OCI-LY7 (cell line): ENCODE data around the gene RIN2. TPM values are rescaled to one million over a fixed set of nuclear protein-coding genes. Genes with fewer than 3 reads are reported as not detected.

ENCODE experiments used
- BruUV-seq: library from RNA; stranded (reverse); fragments of 400-500 nt; replicated peaks from 2 replicates; lab custom pipeline; 2021; lab: Mats Ljungman, UMichigan
- CTCF ChIA-PET: fragments of 300-600 bp; sonication (Branson Sonifier 250); formaldehyde crosslinking; loops from one replicate; lab custom pipeline; 2022; ENCODE audit warnings: antibody characterized with exemption; ENCODE audit not compliant: unreplicated experiment; lab: Charles Lee
- POLR2A ChIA-PET: fragments of 300-600 bp; sonication (Branson Sonifier 250); formaldehyde crosslinking; loops from one replicate; lab custom pipeline; 2022; ENCODE audit warnings: antibody characterized with exemption; lab: Charles Lee
- DNase-seq: peaks from one replicate; pipeline ENCODE4 v3.0.0-alpha.2; 2015; ENCODE audit warnings: low spot score
- H2AFZ ChIP-seq: fragments of 200-600 bp; sonication (generic), shearing (Covaris generic); 2 replicates; pipeline ENCODE4 v1.6.1; 2014; ENCODE audit warnings: mild to moderate bottlenecking, antibody characterized with exemption, low read length, moderate library complexity
- H3K27ac ChIP-seq: fragments of 200-600 bp; sonication (generic); 2 replicates; pipeline ENCODE4 v1.5.1; 2014; ENCODE audit warnings: mixed run types, low read depth, mild to moderate bottlenecking, moderate library complexity, low read length, inconsistent platforms; ENCODE audit not compliant: poor library complexity, severe bottlenecking
- H3K36me3 ChIP-seq: fragments of 200-600 bp; sonication (generic); 2 replicates; pipeline ENCODE4 v1.6.1; 2014; ENCODE audit warnings: mild to moderate bottlenecking, antibody characterized with exemption, low read length, moderate library complexity, mixed read lengths; ENCODE audit not compliant: insufficient read depth
- H3K4me1 ChIP-seq: fragments of 200-600 bp; sonication (generic); 2 replicates; pipeline ENCODE4 v1.5.1; 2014; ENCODE audit warnings: mild to moderate bottlenecking, low read length; ENCODE audit not compliant: insufficient read depth, poor library complexity, severe bottlenecking
- H3K4me2 ChIP-seq: fragments of 200-600 bp; sonication (generic); 2 replicates; pipeline ENCODE4 v1.6.1; 2014; ENCODE audit warnings: mild to moderate bottlenecking, low read length
- H3K4me3 ChIP-seq: fragments of 200-600 bp; sonication (generic); 2 replicates; pipeline ENCODE4 v1.5.1; 2014; ENCODE audit warnings: mild to moderate bottlenecking, low read depth, low read length; ENCODE audit not compliant: poor library complexity, severe bottlenecking
- H3K79me2 ChIP-seq: fragments of 200-600 bp; sonication (generic); 2 replicates; pipeline ENCODE4 v1.6.1; 2016; ENCODE audit warnings: low read depth, mild to moderate bottlenecking, low read length, moderate library complexity, mixed read lengths; ENCODE audit not compliant: insufficient read depth
- H3K9me2 ChIP-seq: fragments of 200-600 bp; sonication (generic); 2 replicates; pipeline ENCODE4 v1.6.1; 2016; ENCODE audit warnings: mild to moderate bottlenecking, low read length, mixed read lengths; ENCODE audit not compliant: insufficient read depth
- H3K9me3 ChIP-seq: fragments of 200-600 bp; sonication (generic); 2 replicates; pipeline ENCODE4 v1.6.1; 2014; ENCODE audit warnings: mild to moderate bottlenecking, mixed run types, low read length, mixed read lengths
- H4K20me1 ChIP-seq: fragments of 200-600 bp; sonication (generic); 2 replicates; pipeline ENCODE4 v1.6.1; 2014; ENCODE audit warnings: mild to moderate bottlenecking, antibody characterized with exemption, low read length, moderate library complexity, mixed read lengths; ENCODE audit not compliant: insufficient read depth
- EZH2phosphoT487 ChIP-seq: fragments of 200-600 bp; sonication (generic); IDR thresholded peaks from 2 replicates; pipeline ENCODE4 v1.6.1; 2018; ENCODE audit warnings: low read depth, borderline replicate concordance, mild to moderate bottlenecking, mixed run types, antibody characterized with exemption, low read length, moderate library complexity, mixed read lengths
- intact Hi-C: fragments of 100-400 bp; cut with micrococcal nuclease; formaldehyde crosslinking; loops from one replicate; pipeline ENCODE4 v1.10.0; 2022; ENCODE audit not compliant: unreplicated experiment
- total RNA-seq, 2 experiments: library from RNA; depleted of rRNA in 1 of 2; stranded (reverse); fragments of >200 nt in 1 of 2; shearing (Covaris generic) in 1 of 2; gene quantifications; 2 replicates each; pipeline ENCODE4 v1.2.3, GENCODE V29; 2014 to 2022
- TF ChIP-seq, protein P1 (sequence below): fragments of 200-600 bp; sonication (generic); conservative IDR thresholded peaks from 2 replicates; pipeline ENCODE4 v1.5.1; 2014; ENCODE audit warnings: mild to moderate bottlenecking, antibody characterized with exemption, low read length, moderate library complexity, mixed read lengths

Gene RIN2
- total RNA-seq, 2 experiments from 2014 or later = not detected

GRCh38 chr20:19738951-19739350 is 19.1 kb upstream of the RIN2 start:
- Histone ChIP-seq H3K4me3 (no peak overlapping the region), H3K9me2 (no peaks in the 10 kb centered on the region), H3K27ac (no peak overlapping the region), H3K36me3 (no peaks in the 10 kb centered on the region), H2AFZ (no peak overlapping the region), H3K4me2 (no peak overlapping the region), H3K4me1 (no peaks in the 10 kb centered on the region), H4K20me1 (no peaks in the 10 kb centered on the region), H3K9me3 (no peaks in the 10 kb centered on the region), H3K79me2 (no peaks in the 10 kb centered on the region)
- POLR2A ChIA-PET = no interaction called here
- no peak for DNase-seq
- no TSS peak for BruUV-seq
- TF ChIP-seq, protein P1, sequence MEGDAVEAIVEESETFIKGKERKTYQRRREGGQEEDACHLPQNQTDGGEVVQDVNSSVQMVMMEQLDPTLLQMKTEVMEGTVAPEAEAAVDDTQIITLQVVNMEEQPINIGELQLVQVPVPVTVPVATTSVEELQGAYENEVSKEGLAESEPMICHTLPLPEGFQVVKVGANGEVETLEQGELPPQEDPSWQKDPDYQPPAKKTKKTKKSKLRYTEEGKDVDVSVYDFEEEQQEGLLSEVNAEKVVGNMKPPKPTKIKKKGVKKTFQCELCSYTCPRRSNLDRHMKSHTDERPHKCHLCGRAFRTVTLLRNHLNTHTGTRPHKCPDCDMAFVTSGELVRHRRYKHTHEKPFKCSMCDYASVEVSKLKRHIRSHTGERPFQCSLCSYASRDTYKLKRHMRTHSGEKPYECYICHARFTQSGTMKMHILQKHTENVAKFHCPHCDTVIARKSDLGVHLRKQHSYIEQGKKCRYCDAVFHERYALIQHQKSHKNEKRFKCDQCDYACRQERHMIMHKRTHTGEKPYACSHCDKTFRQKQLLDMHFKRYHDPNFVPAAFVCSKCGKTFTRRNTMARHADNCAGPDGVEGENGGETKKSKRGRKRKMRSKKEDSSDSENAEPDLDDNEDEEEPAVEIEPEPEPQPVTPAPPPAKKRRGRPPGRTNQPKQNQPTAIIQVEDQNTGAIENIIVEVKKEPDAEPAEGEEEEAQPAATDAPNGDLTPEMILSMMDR = no peak
- TF ChIP-seq EZH2phosphoT487 = no peak
- intact Hi-C loops = no loop called here
- CTCF ChIA-PET = no interaction called here

GRCh38 chr20:19739351-19739750 is 18.7 kb upstream of the RIN2 start:
- Histone ChIP-seq H3K79me2 (no peaks in the 10 kb centered on the region), H3K4me2 (no peak overlapping the region), H3K9me3 (no peaks in the 10 kb centered on the region), H3K9me2 (no peaks in the 10 kb centered on the region), H4K20me1 (no peaks in the 10 kb centered on the region), H3K27ac (no peak overlapping the region), H2AFZ (no peak overlapping the region), H3K4me3 (no peak overlapping the region), H3K36me3 (no peaks in the 10 kb centered on the region), H3K4me1 (no peaks in the 10 kb centered on the region)
- no TSS peak for BruUV-seq
- ChIA-PET POLR2A (no interaction called here), CTCF (no interaction called here)
- intact Hi-C loops = no loop called here
- TF ChIP-seq, protein P1 = no peak
- no peak for TF ChIP-seq EZH2phosphoT487
- no peak for DNase-seq

DNA sequence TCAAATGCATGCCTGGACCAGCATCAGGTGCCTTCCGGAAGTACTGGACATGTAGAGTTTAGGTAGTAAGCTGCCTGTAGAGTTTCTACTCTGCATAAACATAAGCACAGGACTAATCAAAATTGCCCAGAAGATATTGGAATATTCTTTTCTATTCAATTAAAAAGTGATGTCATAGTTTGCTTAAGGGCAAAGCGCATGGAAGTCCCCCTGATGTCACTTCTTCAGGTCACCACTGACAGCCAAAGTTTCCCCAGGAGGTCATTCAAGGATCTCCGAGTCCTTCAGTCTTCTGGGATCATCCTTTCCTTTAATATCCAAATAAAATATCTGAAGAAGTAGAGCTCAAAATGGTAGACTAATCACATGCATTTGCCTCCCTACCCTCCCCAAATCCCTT is 17.5 kb upstream of the RIN2 start:
- BruUV-seq = no TSS peak
- H3K4me1 ChIP-seq = no peaks in the 10 kb centered on the region
- TF ChIP-seq EZH2phosphoT487 = no peak
- TF ChIP-seq, protein P1 = no peak
- no peaks in the 10 kb centered on the region for H4K20me1 ChIP-seq
- no peaks in the 10 kb centered on the region for H3K9me3 ChIP-seq
- no peaks in the 10 kb centered on the region for H3K9me2 ChIP-seq
- intact Hi-C loops = no loop called here
- DNase-seq = no peak
- H3K4me2 ChIP-seq = no peak overlapping the region
- no peak overlapping the region for H3K4me3 ChIP-seq
- ChIA-PET POLR2A (interaction anchor here (1.4 kb wide), 1 partner anchor 25 kb away, joined by 4 read pairs; no protein-coding TSS in a partner anchor), CTCF (no interaction called here)
- no peaks in the 10 kb centered on the region for H3K79me2 ChIP-seq
- H3K27ac ChIP-seq = no peak overlapping the region
- no peak overlapping the region for H2AFZ ChIP-seq
- H3K36me3 ChIP-seq = no peaks in the 10 kb centered on the region
